Measurements from ENCODE around the gene CNIH2.

DNA sequence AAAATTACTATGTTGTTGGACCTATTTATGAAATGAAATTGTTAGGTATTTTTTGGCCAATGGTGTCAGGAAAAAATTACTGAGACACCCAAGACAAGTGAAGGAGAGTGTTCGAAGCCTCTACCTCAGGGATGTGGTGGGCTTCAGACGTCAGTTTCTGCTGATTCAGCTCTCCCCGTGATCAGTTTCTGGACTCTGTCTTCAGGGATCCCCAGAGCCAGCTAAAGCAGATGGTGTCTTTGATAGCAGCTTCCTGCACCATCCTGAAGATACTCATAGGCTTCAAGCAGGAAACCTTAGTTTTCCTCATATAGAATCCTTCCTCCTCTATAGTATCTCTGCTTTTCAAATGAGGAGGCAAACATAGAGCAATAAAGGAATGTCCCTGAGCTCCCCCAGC lies 31.5 kb downstream of the CNIH2 start:
- TF ChIP-seq CTCF (IDR thresholded peaks at IDR 0.05): no peak
- no peak for TF ChIP-seq POLR2A (IDR thresholded peaks at IDR 0.05)
